Rectal smooth muscle tissue (tissue), 1 donor: ENCODE results near the gene TJP1.
"Not testable (repeated sequence)": the region's sequence is repeated elsewhere in the genome, so short reads cannot be mapped to it uniquely, and the experiment has no call there.

Experiments
- H3K27ac ChIP-seq: one replicate; pipeline ENCODE4 v1.7.0; 2013; ENCODE audit warnings: low read depth, low read length, inconsistent platforms
- H3K27me3 ChIP-seq: one replicate; pipeline ENCODE4 v1.7.0; 2013; ENCODE audit warnings: low read length; ENCODE audit not compliant: control insufficient read depth, insufficient read depth
- H3K36me3 ChIP-seq: one replicate; pipeline ENCODE4 v1.7.0; 2013; ENCODE audit warnings: low read length; ENCODE audit not compliant: control insufficient read depth, insufficient read depth
- H3K4me1 ChIP-seq: one replicate; pipeline ENCODE4 v1.7.0; 2013; ENCODE audit warnings: low read length; ENCODE audit not compliant: control insufficient read depth, insufficient read depth
- H3K4me3 ChIP-seq: one replicate; pipeline ENCODE4 v1.7.0; 2013; ENCODE audit warnings: low read length
- H3K9ac ChIP-seq: one replicate; pipeline ENCODE4 v1.7.0; 2013; ENCODE audit warnings: low read length

TJP1 gene

DNA sequence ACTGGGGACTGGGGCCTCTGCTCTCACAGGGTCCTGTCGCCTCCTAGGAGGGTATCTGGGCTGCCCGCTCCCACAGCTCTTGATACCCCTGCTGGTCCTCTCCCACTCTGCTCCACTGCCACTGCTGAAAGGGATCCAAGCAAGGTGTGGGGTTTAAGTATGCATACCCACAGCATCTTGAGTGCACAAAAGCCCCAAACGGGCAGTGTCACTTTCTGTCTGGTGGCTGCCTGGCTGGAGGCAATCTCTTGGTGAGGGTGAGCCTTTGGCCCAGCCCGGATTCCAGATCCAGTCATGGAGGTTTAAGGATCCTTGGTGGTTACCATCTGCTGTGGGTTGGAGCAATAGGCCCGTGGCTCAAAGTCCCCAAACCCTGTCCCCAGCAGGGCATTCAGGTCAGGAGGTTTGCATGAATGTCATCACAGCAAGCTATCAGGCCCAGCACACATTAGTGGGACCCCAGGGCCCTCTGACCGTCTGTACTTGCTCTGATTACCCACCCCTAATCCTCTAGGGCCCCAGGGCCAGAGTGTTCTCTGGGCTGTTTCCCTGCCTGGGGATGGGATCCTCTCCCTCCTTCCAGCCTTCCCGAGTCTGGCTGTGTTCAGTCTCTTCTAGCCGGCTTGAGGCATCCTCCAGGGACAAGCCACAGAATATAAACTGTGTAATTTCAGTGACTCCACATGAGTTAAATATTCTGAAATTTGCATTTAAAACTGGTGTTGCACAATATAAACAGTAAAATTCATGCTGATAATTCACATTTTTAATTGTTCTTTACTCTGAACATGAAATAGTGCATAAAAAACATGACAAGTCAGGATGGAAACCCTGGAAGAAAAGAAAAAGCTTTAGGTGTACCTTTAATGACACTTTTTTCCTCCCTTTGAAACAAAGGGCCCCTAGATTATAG is 4.9 kb upstream of the TJP1 start:
- no peaks in the 10 kb centered on the region for H3K4me1 ChIP-seq
- H3K27me3 ChIP-seq, result no peaks in the 10 kb centered on the region
- H3K4me3 ChIP-seq, result no peak overlapping the region
- H3K36me3 ChIP-seq, result no peaks in the 10 kb centered on the region
- no peak overlapping the region for H3K27ac ChIP-seq
- H3K9ac ChIP-seq, result no peak overlapping the region

DNA sequence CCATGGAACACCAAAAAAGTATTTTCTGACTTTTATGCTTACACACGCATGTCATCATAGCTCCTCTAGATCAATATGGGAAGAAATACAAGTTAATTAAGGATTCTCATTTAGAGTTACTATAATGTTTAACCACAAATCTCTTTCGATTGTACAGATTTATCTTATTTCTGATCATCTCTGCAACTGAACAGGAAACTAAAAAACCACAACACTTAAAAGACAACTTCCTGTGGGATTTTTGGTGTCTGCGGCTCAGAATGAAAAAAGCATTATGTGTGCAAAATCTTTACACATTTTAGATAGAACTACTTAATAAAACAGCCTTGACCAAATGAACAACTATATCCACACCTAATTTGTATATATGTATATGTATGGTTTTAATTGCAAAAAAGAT is 3.0 kb upstream of the TJP1 start:
- Histone ChIP-seq H3K4me1 (peaks cover 2% of the 10 kb centered on the region), H3K36me3 (no peaks in the 10 kb centered on the region), H3K27ac (no peak overlapping the region), H3K9ac (no peak overlapping the region), H3K4me3 (no peak overlapping the region), H3K27me3 (no peaks in the 10 kb centered on the region)

DNA sequence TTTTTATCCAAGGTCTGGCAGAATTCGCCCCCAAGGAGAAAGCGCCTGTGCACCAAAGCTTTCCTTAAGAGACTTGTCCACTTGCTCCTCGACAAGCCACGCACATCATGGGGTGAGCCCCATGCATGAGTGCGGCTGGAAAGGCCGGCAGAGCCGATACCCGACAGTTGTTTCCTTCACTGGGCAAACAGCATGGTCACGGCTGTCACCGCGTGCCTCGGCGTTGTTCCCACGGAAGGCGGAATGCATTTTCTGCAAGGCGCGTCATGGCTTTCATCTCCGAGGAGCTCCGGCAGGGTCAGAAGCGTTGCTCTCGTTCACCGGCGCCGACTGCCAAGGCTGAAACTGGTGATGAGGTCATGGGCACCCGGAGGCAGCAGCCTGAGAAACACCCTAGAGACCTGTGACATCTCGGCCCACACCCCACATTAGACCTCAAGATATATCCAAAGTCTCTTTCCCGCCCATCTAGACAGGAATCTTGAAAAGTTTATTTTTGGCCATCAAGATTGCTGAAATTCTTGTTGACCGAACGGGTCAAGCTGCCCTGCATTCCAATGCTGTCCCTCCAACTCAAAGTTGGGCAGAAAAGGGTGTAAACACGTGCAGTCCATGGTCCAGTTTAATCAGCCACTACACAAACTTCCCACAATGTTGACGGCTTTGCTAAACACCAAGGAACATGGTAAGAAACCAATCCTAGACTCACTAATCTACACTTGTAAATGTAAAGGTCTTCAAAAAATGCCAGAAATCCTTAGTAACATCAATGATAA is 604 bp upstream of the TJP1 start:
- H3K27me3 ChIP-seq, result no peaks in the 10 kb centered on the region
- peak overlapping the region; percentile 73 for H3K4me3 ChIP-seq
- no peaks in the 10 kb centered on the region for H3K36me3 ChIP-seq
- no peak overlapping the region for H3K9ac ChIP-seq
- H3K4me1 ChIP-seq, result peaks cover 2% of the 10 kb centered on the region
- H3K27ac ChIP-seq, result peak overlapping the region; percentile 92

DNA sequence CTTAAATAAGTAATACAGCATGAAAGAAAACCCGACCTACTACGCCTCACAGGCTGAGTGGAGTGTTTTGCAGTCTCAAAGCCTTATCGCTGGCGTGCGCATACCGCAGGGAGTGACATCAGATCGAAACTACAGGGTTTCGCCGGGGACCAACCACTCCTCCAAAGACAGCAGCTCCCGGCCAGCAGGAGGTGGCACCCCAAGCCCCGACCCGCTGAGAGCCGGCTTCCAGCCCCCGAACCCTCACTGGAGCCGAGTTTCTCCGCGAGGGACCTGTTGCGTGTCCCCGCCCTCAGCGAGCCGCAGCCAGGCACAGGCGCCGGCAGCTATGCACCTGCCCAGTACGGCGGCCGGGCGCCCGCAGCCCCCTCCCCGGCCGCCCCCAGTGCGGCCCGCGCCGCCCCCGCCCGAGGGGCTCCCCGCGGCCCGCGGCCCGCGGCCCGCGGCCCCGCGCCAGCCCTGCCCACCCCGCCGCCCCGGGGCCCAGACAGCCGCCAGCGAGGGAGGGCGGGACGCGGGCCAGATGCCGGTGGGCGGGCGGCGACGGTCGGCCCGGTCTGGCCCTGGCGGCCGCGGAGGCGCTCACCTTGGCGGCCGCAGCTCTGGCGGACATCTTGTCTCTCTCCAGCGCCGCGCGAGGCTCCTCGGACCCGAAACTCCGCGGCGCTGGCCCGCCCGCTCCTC is 710 bp downstream of the TJP1 start:
- H3K36me3 ChIP-seq, result no peaks in the 10 kb centered on the region
- peaks cover 2% of the 10 kb centered on the region for H3K4me1 ChIP-seq
- H3K4me3 ChIP-seq, result peak overlapping the region; percentile 85
- H3K9ac ChIP-seq, result no peak overlapping the region
- peak overlapping the region; percentile 96 for H3K27ac ChIP-seq
- no peaks in the 10 kb centered on the region for H3K27me3 ChIP-seq

DNA sequence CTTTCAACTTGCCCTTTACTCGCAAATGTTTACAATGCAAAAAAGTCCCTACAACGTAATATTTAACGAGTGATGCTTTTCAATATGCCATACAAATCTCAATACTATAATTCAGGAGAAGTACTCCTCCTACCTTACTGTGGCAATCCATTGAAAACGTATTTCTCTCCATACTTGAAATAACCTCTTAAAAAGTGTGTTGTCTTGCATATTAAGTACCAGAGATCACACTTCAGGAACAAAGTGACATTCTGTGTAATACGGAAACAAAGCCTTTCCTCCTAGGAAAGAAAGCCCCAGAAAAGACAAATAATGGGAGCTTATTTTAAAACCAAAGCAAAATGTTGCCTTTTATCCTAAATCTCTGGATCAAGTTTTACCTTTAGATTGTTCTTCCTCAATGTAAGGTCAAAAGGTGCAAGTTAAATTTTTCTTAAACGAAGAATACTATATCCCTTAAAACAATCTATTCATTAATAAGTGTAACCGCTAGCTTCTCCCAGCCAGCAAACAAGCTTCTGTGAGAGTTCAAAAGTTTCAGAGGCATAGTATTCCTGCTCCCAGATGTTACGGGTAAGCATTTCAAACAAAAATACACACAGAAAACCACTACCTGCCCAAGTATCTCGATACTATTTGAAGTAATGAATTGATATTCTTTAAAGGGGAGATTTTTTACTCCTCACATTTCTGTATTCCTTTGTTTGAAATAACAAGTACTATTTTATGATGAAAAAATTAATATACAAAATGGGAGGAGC is 1.7 kb downstream of the TJP1 start:
- Histone ChIP-seq H3K4me3 (peak overlapping the region; percentile 85), H3K27ac (peak overlapping the region; percentile 75), H3K9ac (no peak overlapping the region), H3K27me3 (no peaks in the 10 kb centered on the region), H3K36me3 (no peaks in the 10 kb centered on the region), H3K4me1 (peaks cover 2% of the 10 kb centered on the region)

DNA sequence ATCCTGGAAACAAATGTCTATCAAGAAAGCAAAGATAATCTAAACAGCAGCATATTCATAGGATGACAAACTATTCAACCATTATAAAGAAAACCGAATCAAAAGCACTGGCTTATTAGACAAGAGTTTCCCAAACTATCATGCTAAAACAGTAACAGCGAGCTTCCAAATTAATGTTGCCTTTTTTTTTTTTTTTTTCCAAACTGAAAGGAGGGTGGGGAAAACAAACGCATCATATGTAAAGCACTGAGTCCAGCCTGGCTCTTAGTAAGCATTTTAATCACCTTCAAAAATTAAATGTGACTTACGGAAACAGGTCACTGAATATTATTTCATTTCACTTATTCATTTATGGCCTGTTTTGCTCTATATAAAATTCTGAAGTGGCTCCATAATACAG is 2.3 kb downstream of the TJP1 start:
- H3K4me1 ChIP-seq, result peaks cover 2% of the 10 kb centered on the region
- H3K36me3 ChIP-seq, result no peaks in the 10 kb centered on the region
- H3K4me3 ChIP-seq, result peak overlapping the region; percentile 85
- H3K27me3 ChIP-seq, result no peaks in the 10 kb centered on the region
- no peak overlapping the region for H3K9ac ChIP-seq
- H3K27ac ChIP-seq, result no peak overlapping the region

DNA sequence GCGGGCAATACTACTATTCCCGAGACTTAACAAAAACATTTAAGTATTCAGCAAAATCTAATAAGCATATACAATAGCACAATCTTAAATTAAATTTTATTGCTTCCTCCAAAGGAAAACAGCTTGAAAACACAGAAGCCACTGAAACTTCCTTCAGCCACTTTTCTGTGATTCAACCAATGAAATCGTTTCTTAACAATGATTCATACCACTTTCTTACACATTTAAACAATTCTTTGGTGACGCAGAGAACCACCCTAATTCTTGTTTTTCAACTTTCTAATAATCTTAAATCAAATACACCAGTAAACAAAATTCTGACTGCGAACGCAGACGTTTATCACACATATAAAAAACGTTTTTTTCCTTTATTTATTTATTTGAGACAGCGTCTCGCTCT is 4.1 kb downstream of the TJP1 start:
- Histone ChIP-seq H3K27ac (no peak overlapping the region), H3K36me3 (no peaks in the 10 kb centered on the region), H3K4me3 (no peak overlapping the region), H3K27me3 (no peaks in the 10 kb centered on the region), H3K4me1 (peaks cover 2% of the 10 kb centered on the region), H3K9ac (no peak overlapping the region)

DNA sequence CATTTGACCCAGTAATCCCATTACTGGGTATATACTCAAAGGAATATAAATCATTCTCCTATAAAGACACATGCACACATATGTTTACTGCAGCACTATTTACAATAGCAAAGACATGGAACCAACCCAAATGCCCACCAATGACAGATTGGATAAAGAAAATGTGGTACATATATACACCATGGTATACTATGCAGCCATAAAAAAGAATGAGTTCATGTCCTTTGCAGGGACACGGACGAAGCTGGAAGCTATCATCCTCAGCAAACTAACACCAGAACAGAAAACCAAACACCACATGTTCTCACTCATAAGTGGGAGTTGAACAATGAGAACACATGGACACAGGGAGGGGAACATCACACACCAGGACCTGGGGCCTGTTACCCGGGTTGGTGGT is 4.8 kb downstream of the TJP1 start:
- not testable (repeated sequence) for H3K9ac ChIP-seq, H3K4me3 ChIP-seq, H3K27ac ChIP-seq, H3K4me1 ChIP-seq, H3K27me3 ChIP-seq, H3K36me3 ChIP-seq

DNA sequence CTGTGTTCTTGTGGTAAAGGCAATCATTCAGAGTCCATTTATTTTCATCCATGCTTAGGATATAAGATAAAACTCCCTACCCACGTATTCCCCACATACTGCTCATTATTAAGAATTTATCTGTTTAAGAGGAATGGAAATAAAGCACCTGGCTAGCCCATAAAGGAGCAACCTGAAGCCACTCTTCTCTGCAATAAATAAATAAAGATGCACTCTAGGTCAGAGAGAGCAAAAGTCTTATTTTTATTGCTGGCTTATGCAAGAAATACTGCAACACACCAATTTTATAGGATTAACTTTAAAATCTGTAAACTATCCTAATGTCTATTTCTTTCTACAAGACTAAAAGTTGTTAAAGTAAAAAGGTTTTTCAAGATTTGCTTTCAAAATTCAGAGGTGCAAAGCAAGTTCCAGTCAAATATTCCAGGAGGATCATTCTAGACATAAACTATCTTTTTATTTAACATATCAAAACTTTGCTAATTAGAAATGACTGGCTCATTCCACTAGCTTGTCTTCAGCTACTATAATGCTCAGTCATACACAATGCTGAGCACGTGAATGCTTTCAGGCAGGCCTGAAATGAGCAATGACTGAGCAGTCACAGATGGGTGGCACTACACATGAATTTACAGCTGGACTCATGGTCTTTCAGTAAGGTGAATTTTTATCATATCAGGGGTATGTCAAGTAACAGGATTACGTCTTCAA is 7.1 kb downstream of the TJP1 start:
- H3K27me3 ChIP-seq, result no peaks in the 10 kb centered on the region
- no peaks in the 10 kb centered on the region for H3K36me3 ChIP-seq
- H3K4me1 ChIP-seq, result peaks cover 4% of the 10 kb centered on the region
- no peak overlapping the region for H3K4me3 ChIP-seq
- H3K27ac ChIP-seq, result no peak overlapping the region
- no peak overlapping the region for H3K9ac ChIP-seq

DNA sequence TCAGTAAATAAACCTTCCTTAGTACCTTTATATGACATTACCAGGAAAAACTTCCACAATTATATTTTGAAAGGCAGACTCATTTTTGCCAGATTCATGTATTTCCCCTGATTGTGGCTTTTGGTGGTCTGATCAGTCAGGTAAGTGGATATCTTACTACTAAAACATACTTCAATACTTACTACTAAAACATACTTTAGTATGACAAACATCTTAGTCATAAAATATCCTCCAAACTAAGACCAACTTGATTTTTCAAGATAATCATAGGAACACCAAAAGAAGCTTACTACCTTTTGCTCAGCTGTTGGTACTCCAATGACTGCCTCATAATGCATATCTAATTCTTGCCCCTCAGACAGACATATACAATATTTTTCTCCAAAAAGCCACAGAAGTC is 9.3 kb downstream of the TJP1 start:
- H3K9ac ChIP-seq, result no peak overlapping the region
- H3K27me3 ChIP-seq, result no peaks in the 10 kb centered on the region
- H3K4me3 ChIP-seq, result no peak overlapping the region
- H3K27ac ChIP-seq, result no peak overlapping the region
- peaks cover 4% of the 10 kb centered on the region for H3K4me1 ChIP-seq
- no peaks in the 10 kb centered on the region for H3K36me3 ChIP-seq

DNA sequence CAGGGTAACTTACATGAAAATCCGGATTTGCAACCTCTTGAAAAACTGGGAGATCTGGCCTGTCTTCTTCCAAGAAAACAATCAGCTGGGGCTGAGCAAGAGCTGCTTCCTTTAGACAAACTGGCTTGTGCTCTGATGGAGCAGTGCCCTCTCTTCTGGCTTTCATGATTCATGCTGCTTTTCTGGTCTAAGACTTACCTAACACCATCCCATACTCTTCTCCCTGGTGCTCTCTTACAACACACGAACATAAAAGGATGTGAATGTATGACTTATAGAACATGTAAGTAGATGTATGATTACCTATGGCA is 9.9 kb downstream of the TJP1 start:
- H3K4me1 ChIP-seq, result peaks cover 4% of the 10 kb centered on the region

More for the DNA sequence above, 9.9 kb downstream of the TJP1 start:
- Histone ChIP-seq H3K27ac (no peak overlapping the region), H3K36me3 (no peaks in the 10 kb centered on the region), H3K27me3 (no peaks in the 10 kb centered on the region), H3K9ac (no peak overlapping the region), H3K4me3 (no peak overlapping the region)
